GM18505 (cell line): ENCODE data around the gene IL31RA.
A peak's percentile ranks its signal among the peaks of the same experiment; 100 is the strongest.

Experiments used
- ATAC-seq: cut with Tn5 transposase; IDR thresholded peaks from one replicate; pipeline ENCODE4 v1.9.1; 2021; ENCODE audit not compliant: unreplicated experiment
- POLR2A ChIP-seq: IDR thresholded peaks from 4 replicates; pipeline ENCODE4 v1.6.1; 2011; ENCODE audit warnings: borderline replicate concordance; ENCODE audit not compliant: insufficient read depth, insufficient read length; ENCODE audit errors: extremely low read depth

The IL31RA gene

GRCh38 chr5:55902696-55903095 is 51.5 kb downstream of the IL31RA start:
- ATAC-seq: no peak
- TF ChIP-seq POLR2A: no peak

DNA sequence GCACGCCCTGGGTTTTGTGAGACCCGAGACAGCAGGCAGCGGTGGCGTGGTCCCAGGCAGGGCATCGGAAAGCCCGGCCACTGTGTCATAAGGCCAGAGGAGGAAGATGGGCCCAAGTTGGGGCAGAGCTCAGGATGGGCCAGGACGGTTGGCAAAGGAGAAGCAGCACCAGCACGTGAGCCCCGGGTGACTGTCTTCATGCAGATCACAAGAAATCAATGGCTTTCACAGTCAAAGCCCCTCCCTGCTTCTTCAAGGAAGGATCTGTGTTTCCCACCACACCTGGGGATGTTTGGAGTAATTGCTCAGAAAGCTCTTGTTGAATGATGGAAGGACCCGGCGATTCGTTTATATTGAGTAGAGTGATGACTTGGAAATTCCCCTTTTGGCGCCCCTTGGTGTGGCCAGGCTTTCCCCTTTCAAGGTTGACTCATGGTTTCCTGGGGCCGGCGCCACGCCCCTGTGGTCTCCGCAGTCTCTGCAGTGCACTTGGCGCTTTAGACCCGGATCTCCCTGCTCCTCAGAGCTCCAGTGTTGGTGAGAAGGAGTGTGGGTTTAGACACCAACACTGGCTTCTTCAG is 52.1 kb downstream of the IL31RA start:
- no peak for TF ChIP-seq POLR2A
- peak; percentile 89 for ATAC-seq

- no peak for TF ChIP-seq POLR2A
Observed at GRCh38 chr5:55904152-55904551, 53.0 kb downstream of the IL31RA start.

GRCh38 chr5:55905251-55905650 is 54.1 kb downstream of the IL31RA start:
- TF ChIP-seq POLR2A: no peak
- no peak for ATAC-seq

More at GRCh38 chr5:55904152-55904551, 53.0 kb downstream of the IL31RA start:
- ATAC-seq: no peak

- no peak for TF ChIP-seq POLR2A
- ATAC-seq: no peak
Observed at GRCh38 chr5:55907927-55908326, 56.8 kb downstream of the IL31RA start.

GRCh38 chr5:55908804-55909203 is 57.6 kb downstream of the IL31RA start:
- no peak for TF ChIP-seq POLR2A
- no peak for ATAC-seq

GRCh38 chr5:55911784-55912653 is 60.9 kb downstream of the IL31RA start:
- ATAC-seq: no peak
- TF ChIP-seq POLR2A: no peak

GRCh38 chr5:55913466-55914413 is 62.6 kb downstream of the IL31RA start:
- peak; percentile 79 for ATAC-seq
- TF ChIP-seq POLR2A: no peak

- no peak for ATAC-seq
- no peak for TF ChIP-seq POLR2A
Observed at GRCh38 chr5:55914971-55915370, 63.8 kb downstream of the IL31RA start.

DNA sequence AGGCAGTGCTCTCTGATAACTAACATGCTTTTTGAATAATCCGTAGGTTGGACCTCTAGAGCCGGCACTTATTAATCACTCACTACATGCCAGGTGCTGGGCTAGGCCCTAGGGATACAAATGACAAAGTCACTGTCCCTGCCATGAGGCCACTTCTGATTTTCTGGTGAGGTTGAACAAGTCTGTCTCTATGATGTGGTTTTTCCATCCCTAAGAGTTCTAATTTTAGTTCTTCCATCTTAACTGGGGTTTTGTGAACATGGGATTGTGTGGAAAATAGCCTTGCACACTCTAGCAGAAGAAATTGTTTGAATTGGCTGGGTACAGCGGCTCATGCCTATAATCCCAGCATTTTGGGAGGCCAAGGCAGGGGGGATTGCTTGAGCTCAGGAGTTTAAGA is 64.6 kb downstream of the IL31RA start:
- ATAC-seq: no peak
- TF ChIP-seq POLR2A: no peak

GRCh38 chr5:55916986-55917385 is 65.8 kb downstream of the IL31RA start:
- no peak for ATAC-seq
- TF ChIP-seq POLR2A: no peak

- TF ChIP-seq POLR2A: no peak
- ATAC-seq: no peak
Observed at GRCh38 chr5:55917402-55918086, 66.4 kb downstream of the IL31RA start.

DNA sequence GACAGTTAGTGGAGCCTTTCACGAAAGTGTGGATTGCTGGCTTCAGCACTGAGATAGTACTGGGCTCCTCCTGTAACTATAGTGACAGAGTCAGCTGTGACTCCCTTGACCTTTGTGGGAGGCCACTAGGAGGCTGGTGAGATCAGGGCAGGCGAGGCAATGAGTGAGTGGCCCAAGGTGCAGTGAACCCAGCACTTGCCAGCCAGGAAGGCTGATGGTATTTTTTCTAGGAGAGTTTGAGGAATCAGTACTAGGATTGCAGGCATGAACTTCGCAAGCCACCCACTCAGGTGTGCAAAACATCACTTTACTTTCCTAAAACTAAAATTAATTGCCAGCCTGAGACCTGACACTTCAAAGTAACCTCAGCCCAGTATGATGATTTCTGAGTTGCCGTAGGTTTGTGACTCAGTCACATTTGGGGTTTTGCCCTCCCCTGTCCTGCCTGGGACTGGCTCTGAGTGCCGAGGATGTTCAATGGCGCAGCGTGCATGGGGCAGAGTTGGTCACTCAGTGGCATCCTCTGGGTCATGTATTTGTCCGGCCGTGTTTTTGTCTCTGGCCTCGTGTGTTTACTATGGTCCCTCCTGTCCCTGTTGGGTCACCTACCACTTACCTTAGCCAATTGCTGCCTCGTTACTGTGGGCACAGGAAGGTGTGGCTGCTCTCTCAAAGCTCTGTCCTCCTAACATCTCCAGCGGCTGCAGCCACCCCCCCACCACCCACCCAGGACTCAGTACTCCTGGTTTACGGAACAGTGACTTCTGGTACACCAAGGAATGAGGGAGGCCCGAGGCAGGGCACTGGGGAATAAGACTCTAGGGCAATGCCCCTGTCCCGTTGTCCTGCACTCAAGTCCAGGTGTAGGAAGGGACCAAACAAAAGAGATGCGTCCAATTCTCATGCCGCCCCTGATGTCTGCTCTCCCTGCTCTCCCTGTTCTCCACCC is 67.2 kb downstream of the IL31RA start:
- ATAC-seq: no peak
- no peak for TF ChIP-seq POLR2A
